ENCODE measurements around the gene MICAL2.

DNA sequence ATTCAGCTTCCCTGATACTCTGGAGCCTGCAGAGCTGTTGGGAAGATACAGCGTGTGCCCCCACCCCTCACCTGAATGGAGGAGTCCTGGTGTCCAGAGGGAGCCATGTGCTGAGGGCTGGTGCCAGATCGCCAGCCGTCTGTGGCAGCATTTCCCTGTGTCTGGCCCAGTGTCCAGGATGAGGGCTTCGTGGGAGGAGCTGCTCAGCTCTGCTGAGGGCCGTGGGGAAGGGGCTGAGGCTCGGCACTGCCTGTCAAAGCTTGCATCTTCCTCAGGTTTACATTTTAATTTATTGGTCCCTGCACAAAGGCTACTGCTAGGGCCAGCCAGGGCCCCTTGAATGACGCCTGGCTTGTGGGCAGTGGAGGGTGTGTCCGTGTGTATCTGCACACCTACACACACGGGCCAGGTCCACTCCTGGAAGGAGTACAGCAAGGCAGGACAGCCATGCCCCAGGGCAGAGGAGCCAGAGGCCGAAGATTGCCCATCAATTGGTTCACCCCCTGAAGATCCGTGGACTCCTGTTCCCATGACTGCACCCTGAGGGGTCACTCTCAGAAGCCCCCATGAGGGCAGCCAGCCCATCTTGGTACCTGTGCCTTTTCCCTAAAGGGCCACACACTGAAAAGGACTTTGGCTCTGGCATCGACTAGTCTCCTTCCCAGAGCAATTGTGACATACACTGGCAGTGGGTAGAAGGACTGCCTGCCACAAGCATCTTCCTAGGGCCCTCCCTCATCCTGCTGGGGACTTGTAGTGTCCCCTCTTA lies 159.2 kb downstream of the MICAL2 start:
- TF ChIP-seq, protein P1, sequence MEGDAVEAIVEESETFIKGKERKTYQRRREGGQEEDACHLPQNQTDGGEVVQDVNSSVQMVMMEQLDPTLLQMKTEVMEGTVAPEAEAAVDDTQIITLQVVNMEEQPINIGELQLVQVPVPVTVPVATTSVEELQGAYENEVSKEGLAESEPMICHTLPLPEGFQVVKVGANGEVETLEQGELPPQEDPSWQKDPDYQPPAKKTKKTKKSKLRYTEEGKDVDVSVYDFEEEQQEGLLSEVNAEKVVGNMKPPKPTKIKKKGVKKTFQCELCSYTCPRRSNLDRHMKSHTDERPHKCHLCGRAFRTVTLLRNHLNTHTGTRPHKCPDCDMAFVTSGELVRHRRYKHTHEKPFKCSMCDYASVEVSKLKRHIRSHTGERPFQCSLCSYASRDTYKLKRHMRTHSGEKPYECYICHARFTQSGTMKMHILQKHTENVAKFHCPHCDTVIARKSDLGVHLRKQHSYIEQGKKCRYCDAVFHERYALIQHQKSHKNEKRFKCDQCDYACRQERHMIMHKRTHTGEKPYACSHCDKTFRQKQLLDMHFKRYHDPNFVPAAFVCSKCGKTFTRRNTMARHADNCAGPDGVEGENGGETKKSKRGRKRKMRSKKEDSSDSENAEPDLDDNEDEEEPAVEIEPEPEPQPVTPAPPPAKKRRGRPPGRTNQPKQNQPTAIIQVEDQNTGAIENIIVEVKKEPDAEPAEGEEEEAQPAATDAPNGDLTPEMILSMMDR (IDR thresholded peaks at IDR 0.05) = no peak
- TF ChIP-seq EZH2 (IDR thresholded peaks at IDR 0.05; ENCODE audit: borderline replicate concordance, insufficient read depth, low read depth, low read length, poor library complexity, severe bottlenecking) = no peak

All from B cell (primary cell).